SK-N-MC (cell line): ENCODE measurements around the gene EXOC3L1.

Experiments used
- EZH2 ChIP-seq: fragments of 200-600 bp; sonication (generic); IDR thresholded peaks from one replicate; pipeline ENCODE4 v1.6.1; 2017; ENCODE audit warnings: antibody characterized with exemption
- FOXP2 ChIP-seq: optimal IDR thresholded peaks from 2 replicates; pipeline ENCODE3; 2011; ENCODE audit warnings: mild to moderate bottlenecking, moderate library complexity; ENCODE audit not compliant: insufficient read depth; ENCODE audit errors: extremely low read length, control extremely low read depth
- POLR2AphosphoS5 ChIP-seq: IDR thresholded peaks from 2 replicates; pipeline ENCODE4 v1.6.1; 2012; ENCODE audit warnings: mild to moderate bottlenecking, low read depth, low read length, borderline replicate concordance

DNA sequence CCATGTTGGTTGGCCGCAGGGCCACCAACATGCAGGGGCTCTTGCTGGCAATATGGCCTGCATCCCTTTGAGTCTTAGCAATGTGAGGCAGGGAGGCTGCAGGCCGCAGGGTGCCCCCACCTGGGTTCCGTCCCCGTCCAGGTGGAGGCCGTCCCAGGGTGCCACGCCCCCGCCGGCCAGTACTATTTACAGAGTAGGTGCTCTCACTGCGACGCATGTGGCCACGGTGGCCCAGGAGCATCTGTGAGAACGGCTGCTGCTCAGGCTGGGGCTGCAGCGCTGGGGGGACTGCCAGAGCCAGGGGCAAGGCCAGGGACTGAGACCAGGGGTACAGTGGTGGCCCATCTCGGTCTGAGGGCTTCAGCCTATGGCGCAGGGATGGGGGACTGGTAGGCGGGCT is 9.8 kb downstream of the EXOC3L1 start:
- TF ChIP-seq POLR2AphosphoS5 (no peak), EZH2 (no peak), FOXP2 (no peak)
